GM19238 (cell line): ENCODE measurements around the gene ADH1A.
"Not testable (repeated sequence)": the region's sequence is repeated elsewhere in the genome, so short reads cannot be mapped to it uniquely, and the experiment has no call there.

Source experiments
- DNase-seq: peaks from one replicate; pipeline ENCODE4 v3.0.0; 2011; ENCODE audit warnings: low spot score; ENCODE audit not compliant: insufficient read length

Gene ADH1A

GRCh38 chr4:99290848-99291786 is at the start of gene ADH1A:
TSS of gene ADH1A (minus strand) at chr4:99290985. CDS start at chr4:99290914, 71 bp downstream.
- DNase-seq: no peak

- DNase-seq: no peak
Measured at GRCh38 chr4:99339172-99339571, 48.4 kb upstream of the ADH1A start.

- no peak for DNase-seq
Measured at GRCh38 chr4:99336553-99336952, 45.8 kb upstream of the ADH1A start.

- no peak for DNase-seq
Measured at GRCh38 chr4:99334880-99335279, 44.1 kb upstream of the ADH1A start.

GRCh38 chr4:99330648-99331047 is 39.9 kb upstream of the ADH1A start:
- DNase-seq: no peak

DNA sequence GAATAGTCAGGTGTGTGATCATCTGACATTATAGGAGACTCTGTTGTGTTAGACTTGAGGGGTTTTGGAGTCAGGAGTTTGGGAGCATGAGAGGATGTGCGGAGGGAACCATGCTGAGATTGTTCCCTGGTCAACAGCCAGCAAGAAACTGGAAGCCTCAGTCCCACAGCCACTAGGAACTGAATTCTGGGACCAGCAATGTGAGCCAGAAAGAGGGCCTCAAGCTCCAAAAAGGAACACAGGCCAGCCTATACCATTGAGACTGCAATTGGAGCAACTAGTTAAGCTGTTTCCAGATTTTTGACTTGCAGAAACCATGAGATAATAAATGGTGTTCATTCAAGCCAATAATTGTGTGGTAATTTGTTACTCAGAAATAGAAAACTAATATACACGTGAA is 39.1 kb upstream of the ADH1A start:
- DNase-seq: no peak

GRCh38 chr4:99324979-99325378 is 34.2 kb upstream of the ADH1A start:
- no peak for DNase-seq

GRCh38 chr4:99324361-99324760 is 33.6 kb upstream of the ADH1A start:
- no peak for DNase-seq

GRCh38 chr4:99323756-99324155 is 33.0 kb upstream of the ADH1A start:
- DNase-seq: no peak

- DNase-seq: no peak
Measured at GRCh38 chr4:99321241-99322191, 30.7 kb upstream of the ADH1A start, which contains the start of gene ADH1B. TSS of gene ADH1B (minus strand) at chr4:99321401. CDS start at chr4:99321331, 70 bp downstream.

- not testable (repeated sequence) for DNase-seq
Measured at GRCh38 chr4:99317811-99318210, 27.0 kb upstream of the ADH1A start.

- DNase-seq: no peak
Measured at GRCh38 chr4:99317354-99317753, 26.6 kb upstream of the ADH1A start.

DNA sequence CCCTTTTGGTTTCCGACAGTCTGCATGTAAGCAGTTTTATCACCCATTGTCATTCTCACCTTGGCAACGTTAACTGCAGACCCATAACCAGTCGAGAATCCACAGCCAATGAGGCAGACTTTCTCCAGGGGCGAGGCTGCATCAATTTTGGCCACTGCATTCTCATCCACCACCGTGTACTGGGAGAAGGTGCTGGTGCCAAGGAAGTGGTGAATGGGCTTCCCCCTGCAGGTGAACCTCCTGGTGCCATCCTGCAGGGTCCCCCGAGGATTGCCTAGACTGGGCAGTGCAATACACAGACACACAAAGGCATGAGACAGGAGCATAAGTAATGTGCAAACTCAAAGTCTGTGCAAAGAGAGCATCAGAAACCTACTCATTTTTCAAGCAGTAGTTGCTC is 25.1 kb upstream of the ADH1A start:
- DNase-seq: no peak

DNA sequence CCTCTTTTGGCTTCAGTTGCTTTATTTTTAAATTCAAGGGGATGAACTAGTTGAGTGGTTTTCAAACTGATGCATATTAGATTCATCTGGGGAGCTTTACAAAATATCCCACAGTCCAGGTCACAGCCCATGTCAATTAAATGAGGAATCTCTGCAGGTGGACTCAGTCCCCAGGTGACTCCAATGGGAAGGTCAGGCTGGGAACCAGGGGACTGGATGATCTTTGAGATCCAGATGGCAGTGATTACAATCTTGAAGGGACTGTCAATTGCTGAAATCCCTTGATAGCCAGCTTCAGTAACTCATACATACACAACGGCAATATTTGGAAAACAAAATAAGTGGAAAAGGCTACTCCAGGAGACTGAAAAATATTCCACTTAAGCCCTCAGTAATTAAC is 23.4 kb upstream of the ADH1A start:
- no peak for DNase-seq

DNA sequence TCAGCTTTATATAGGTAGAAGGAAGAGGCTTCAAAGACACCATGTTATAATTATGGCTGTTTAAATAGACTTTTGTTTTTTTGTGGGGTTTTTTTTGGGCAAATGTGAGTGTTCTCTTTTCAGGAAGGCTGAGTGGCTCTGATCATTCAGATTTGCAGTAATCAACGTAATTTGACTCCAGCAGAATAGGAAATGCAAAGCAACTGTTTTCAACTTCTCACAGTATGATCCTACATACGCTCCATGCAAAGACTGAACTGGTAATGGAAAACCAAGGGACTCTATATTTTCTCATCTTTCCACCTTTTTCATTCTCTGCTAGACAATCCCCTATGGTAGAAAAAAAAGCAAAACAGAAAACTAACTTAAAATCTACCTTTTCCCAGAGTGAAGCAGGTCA is 19.6 kb upstream of the ADH1A start:
- no peak for DNase-seq

- no peak for DNase-seq
Measured at GRCh38 chr4:99305638-99306400, 15.0 kb upstream of the ADH1A start.

DNA sequence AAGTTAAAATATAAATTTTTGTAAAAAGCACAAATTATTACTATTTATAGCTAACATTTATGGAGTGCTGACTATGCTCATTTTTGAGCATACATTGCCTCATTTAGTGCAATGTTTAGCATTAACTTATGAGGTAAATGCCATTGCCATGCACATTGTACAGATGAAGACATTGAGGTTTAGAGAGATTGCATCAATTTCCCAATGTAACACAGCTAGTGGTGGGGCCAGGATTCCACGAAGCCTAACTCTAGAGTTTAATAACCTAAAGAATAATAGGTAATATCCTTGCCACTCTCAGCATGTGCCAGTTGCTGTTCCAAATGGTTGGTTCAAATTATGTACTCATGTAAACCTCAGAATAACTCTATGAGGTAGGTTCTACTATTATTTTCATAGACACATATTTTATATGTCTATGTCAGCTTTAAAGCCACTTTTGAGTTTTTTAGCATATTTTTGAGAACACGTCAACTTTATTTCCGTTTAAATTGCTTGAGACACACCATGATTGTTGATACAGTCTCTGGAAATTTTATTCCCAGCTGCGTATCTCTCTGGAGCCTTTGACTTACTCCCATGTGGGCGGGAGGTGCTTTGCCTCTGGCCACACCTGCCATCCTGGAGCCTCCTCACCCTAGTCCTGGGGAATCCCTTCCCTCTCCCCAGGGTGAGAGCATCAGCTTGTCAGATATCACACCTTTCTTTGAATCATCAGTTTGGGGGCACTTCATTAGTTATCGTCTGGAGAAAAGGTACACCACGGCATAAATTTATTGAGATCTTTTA is 10.8 kb upstream of the ADH1A start:
- no peak for DNase-seq

DNA sequence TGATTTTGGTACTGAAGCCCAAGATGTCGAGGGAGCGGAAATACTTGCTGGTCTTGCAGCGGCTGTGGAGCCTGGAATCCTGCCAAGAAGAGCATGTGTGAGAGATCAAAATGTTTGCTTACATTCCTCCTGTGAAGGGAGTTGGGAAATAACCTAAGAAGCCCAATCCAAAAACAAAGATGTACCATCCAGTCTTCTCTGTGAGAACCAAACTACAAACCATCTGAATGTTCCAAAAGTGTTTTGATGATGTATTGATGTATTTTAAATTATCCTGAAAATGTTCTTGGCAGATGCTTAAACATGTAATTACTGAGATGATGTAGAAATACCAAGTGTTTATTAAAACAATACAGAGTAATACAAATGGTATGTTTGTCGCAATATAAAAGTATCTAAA is 10.1 kb upstream of the ADH1A start:
- DNase-seq: no peak

DNA sequence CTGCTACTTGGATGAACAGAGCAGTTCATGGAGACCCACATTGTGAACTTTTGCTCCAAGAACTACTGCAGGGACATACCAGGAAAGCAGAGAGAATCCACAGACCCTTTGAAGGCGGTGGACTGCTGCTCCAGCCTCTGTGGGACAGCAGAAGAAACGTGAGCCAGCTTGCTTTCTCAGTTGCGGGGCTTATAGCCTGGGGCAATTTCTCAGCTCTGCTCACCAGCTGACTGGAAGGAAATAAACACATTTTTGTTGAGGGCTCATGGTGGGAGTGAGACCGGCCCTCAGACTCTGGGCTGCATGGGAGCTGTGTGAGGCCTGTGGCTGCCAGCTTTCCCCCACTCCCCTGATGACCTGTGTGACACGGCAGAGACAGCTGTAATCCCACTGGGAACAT is 2.6 kb upstream of the ADH1A start:
- no peak for DNase-seq

DNA sequence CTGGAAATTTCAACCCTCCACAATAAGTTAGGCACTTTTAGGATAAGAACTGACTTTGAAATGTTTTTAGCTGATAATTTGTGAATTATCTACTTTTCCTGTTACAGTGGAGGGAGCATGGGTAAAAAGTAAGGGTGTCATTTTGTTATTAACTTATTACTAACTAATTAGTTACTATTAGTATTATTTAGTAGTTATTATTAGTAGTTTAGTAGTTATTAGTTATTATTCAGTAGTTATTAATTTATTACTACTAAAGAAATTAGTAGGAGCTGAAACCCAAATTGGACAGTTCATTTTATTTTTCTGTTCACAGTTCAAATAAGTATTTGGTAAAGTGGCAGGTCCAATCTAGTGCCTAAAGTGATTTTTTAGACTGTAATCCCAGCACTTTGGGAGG is 5.4 kb downstream of the ADH1A start:
- DNase-seq: no peak
